ENCODE results near the gene ZBTB9. TPM values are rescaled to one million over a fixed set of nuclear protein-coding genes. Genes with fewer than 3 reads are reported as not detected.

The ZBTB9 gene
- polyA plus RNA-seq, 3 donors: 0.42 to 2.0 (median 1.1) TPM

DNA sequence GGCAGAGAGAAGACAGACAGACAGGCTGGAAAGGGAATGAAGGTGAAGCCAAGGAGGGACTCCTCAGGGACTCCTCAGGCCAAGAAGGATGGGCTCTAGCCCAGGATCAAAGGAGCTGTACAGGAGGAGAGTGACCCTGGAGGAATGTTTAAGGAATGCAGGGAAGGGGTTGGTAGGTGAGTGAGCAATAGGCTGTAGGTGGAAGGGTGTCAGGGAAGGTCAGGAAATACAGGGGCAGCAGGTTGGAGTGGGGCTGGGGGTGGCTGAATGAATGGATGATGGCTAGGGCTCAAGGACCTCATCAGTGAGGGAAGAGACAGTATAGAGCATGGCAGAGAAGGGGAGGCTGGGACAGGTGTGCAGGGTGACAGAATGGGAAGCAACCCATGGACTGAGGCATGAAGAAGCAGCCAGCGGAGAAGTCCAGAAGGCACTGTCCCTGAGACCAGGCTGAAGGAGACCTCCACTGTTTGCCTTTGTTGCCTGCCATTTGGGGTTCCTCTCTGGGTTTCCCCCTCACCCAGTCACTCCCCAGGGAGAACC lies 21.3 kb upstream of the ZBTB9 start:
- 100% methylated on average over 1 of the region's 1 CpG for WGBS (ENCODE audit: insufficient coverage)
- H3K9me3 Mint-ChIP-seq: peaks cover 0 to 5% (median 0%) of the 10 kb centered on the region in 7 donors
- Histone ChIP-seq H4K20me1 (ENCODE audit: insufficient read depth, low read length) (no peaks in the 10 kb centered on the region), H3K9ac (ENCODE audit: insufficient read depth, low read length, poor library complexity, severe bottlenecking) (no peak overlapping the region), H3K79me2 (ENCODE audit: insufficient read depth, low read length) (no peaks in the 10 kb centered on the region), H3K4me2 (replicated peaks; ENCODE audit: extremely low read depth, low read length, poor library complexity, severe bottlenecking) (no peak overlapping the region), H3K9me3 (replicated peaks in 1 of 2; ENCODE audit: control insufficient read depth in 1 of 2, insufficient read depth in 1 of 2, low read length in 2 of 2) (no peaks in the 10 kb centered on the region), H3K27ac (ENCODE audit: low read depth in 1 of 2, low read length in 2 of 2) (no peak overlapping the region), H3K36me3 (replicated peaks in 1 of 2; ENCODE audit: control insufficient read depth in 1 of 2, insufficient read depth in 2 of 2, low read length in 2 of 2) (peaks cover 7 to 20% of the 10 kb centered on the region in 2 donors), H3K27me3 (ENCODE audit: control insufficient read depth in 2 of 2, insufficient read depth in 2 of 2, low read length in 2 of 2) (peaks cover 0 to 3% of the 10 kb centered on the region in 2 donors), H3K4me3 (replicated peaks in 1 of 3; ENCODE audit: low read depth in 2 of 3, low read length in 3 of 3) (no peak overlapping the region), H2AFZ (ENCODE audit: insufficient read depth, low read depth, low read length, poor library complexity, severe bottlenecking) (no peak overlapping the region), H3K4me1 (ENCODE audit: control insufficient read depth in 1 of 2, insufficient read depth in 2 of 2, low read length in 2 of 2) (peaks cover 29 to 42% of the 10 kb centered on the region in 2 donors)
- H3K4me1 Mint-ChIP-seq: peaks cover 54% of the 10 kb centered on the region
- intact Hi-C loops (cut with micrococcal nuclease): no loop called here
- DNase-seq: no peak
- H3K27ac Mint-ChIP-seq: peak overlapping the region in 4 of 7 donors; percentile 7 to 86 (median 40)
- TF ChIP-seq, protein P1, sequence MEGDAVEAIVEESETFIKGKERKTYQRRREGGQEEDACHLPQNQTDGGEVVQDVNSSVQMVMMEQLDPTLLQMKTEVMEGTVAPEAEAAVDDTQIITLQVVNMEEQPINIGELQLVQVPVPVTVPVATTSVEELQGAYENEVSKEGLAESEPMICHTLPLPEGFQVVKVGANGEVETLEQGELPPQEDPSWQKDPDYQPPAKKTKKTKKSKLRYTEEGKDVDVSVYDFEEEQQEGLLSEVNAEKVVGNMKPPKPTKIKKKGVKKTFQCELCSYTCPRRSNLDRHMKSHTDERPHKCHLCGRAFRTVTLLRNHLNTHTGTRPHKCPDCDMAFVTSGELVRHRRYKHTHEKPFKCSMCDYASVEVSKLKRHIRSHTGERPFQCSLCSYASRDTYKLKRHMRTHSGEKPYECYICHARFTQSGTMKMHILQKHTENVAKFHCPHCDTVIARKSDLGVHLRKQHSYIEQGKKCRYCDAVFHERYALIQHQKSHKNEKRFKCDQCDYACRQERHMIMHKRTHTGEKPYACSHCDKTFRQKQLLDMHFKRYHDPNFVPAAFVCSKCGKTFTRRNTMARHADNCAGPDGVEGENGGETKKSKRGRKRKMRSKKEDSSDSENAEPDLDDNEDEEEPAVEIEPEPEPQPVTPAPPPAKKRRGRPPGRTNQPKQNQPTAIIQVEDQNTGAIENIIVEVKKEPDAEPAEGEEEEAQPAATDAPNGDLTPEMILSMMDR (IDR thresholded peaks at IDR 0.05): no peak
- H3K4me3 Mint-ChIP-seq: peak overlapping the region in 1 of 2 donors; percentile 84
- peaks cover 20 to 36% of the 10 kb centered on the region in 2 donors for H3K36me3 Mint-ChIP-seq
- peaks cover 20 to 29% (median 21%) of the 10 kb centered on the region in 3 donors for H3K27me3 Mint-ChIP-seq (ENCODE audit: low read depth in 3 of 3)

DNA sequence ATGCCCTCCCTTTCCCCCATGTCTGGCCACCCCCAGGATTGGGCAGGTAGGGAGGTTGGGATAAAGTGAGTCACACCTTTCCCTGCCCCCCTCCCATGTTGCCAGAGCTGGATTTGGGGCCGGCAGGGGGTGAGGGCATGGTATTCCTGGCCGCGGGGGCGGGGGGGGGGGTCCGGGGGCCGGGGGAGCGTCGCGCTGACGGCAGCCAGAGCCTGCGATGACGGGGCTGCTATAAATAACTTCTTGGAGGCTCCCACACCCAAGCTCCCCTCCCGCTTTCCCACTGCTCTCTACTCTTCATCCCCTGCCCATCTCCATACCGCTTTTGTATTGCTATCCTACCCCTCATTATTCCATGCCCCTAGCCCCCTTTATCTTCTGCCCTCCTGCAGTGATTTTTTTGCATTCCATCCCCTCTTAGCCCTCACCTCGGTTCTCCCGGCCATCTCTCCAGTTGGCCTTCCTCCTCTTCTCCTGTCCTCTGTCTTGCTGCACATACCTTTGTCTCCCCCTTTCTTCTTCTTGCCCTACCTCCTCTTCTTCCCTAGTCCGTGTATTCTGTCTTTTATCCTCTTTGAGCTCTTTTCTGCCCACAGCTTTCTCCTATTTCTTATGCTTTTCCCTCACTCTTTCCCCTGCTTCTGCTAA lies 20.7 kb upstream of the ZBTB9 start:
- intact Hi-C loops (cut with micrococcal nuclease): no loop called here
- H4K20me1 ChIP-seq (ENCODE audit: insufficient read depth, low read length): no peaks in the 10 kb centered on the region
- TF ChIP-seq, protein P1 (IDR thresholded peaks at IDR 0.05): no peak
- no peak overlapping the region for H3K27ac ChIP-seq (ENCODE audit: low read depth in 1 of 2, low read length in 2 of 2)
- Mint-ChIP-seq H3K9me3 (peaks cover 0 to 2% (median 0%) of the 10 kb centered on the region in 7 donors), H3K4me3 (no peak overlapping the region), H3K36me3 (peaks cover 22 to 38% of the 10 kb centered on the region in 2 donors), H3K27ac (peak overlapping the region in 1 of 7 donors; percentile 45), H3K27me3 (ENCODE audit: low read depth in 3 of 3) (peaks cover 16 to 23% (median 18%) of the 10 kb centered on the region in 3 donors), H3K4me1 (peaks cover 48% of the 10 kb centered on the region)
- no peaks in the 10 kb centered on the region for H3K79me2 ChIP-seq (ENCODE audit: insufficient read depth, low read length)
- peaks cover 0 to 3% of the 10 kb centered on the region in 2 donors for H3K27me3 ChIP-seq (ENCODE audit: control insufficient read depth in 2 of 2, insufficient read depth in 2 of 2, low read length in 2 of 2)
- peak in 1 of 3 donors; percentile 39 for DNase-seq
- H2AFZ ChIP-seq (ENCODE audit: insufficient read depth, low read depth, low read length, poor library complexity, severe bottlenecking): no peak overlapping the region
- H3K9ac ChIP-seq (ENCODE audit: insufficient read depth, low read length, poor library complexity, severe bottlenecking): no peak overlapping the region
- H3K4me2 ChIP-seq (replicated peaks; ENCODE audit: extremely low read depth, low read length, poor library complexity, severe bottlenecking): no peak overlapping the region
- H3K4me3 ChIP-seq (replicated peaks in 1 of 3; ENCODE audit: low read depth in 2 of 3, low read length in 3 of 3): no peak overlapping the region
- WGBS (ENCODE audit: insufficient coverage): 27% methylated on average over 9 of the region's 17 CpGs
- H3K36me3 ChIP-seq (replicated peaks in 1 of 2; ENCODE audit: control insufficient read depth in 1 of 2, insufficient read depth in 2 of 2, low read length in 2 of 2): peaks cover 7 to 26% of the 10 kb centered on the region in 2 donors
- H3K9me3 ChIP-seq (replicated peaks in 1 of 2; ENCODE audit: control insufficient read depth in 1 of 2, insufficient read depth in 1 of 2, low read length in 2 of 2): no peaks in the 10 kb centered on the region
- H3K4me1 ChIP-seq (ENCODE audit: control insufficient read depth in 1 of 2, insufficient read depth in 2 of 2, low read length in 2 of 2): peaks cover 23 to 36% of the 10 kb centered on the region in 2 donors
